GM21515 (cell line): Measurements from ENCODE around the gene RPL38.

Experiments
- ATAC-seq: cut with Tn5 transposase; IDR thresholded peaks from one replicate; pipeline ENCODE4 v1.9.1; 2021; ENCODE audit not compliant: unreplicated experiment

Gene RPL38

DNA sequence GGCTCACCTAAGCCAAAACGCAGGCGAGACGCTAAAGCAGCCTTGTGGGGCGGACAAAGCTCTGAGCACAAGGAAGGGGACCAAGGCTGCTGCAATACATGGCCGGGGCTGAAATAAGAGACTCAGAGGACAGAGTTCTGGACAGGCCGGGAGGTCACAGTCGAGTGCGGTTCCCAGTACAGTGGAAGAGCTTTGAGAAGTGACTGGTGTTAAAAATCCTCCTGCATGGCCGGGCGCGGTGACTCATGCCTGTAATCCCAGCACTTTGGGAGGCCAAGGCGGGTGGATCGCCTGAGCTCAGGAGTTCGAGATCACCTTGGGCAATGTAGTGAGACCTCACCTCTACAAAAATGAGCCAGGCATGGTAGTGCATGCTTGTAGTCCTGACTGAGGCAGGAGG lies 20.4 kb downstream of the RPL38 start:
- ATAC-seq: no peak

DNA sequence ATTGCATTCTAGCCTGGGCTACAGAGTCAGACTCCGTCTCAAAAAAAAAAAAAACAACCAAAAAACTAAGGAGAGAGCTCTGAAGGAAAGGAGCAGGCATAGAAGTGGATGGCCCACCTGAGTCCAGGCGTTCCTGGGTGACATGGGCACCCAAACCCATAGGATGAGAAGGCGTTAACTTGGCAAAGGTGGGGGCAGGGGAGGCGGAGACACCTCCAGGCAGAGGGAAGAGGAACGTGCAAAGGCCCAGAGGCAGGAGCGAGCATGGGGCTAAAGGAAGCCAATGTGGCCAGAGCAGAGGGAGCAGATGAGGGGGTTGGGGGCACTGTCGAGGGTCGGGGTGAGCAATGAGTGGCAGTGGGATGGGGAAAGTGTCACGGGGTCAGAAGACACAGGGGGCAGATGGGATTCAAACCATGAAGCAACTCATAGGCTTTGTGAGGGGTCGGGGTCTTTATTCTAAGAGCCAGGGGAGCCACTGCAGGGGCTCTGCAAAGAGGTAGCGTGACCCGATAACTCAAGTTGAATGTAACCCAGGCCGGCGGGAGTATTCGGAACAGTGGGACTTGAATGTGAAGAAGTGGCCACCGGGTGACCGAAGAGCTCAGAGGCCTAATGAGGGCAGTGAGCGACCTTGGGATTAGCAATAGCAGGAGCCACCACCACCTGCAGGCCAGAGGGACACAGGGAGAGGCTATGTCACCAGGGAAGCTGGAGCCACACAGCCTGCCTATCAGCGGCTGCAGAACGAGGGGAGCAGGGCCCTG lies 21.7 kb downstream of the RPL38 start:
- ATAC-seq: no peak

- no peak for ATAC-seq
These were observed 22.8 kb downstream of the RPL38 start for GRCh38 chr17:74226252-74226651.

DNA sequence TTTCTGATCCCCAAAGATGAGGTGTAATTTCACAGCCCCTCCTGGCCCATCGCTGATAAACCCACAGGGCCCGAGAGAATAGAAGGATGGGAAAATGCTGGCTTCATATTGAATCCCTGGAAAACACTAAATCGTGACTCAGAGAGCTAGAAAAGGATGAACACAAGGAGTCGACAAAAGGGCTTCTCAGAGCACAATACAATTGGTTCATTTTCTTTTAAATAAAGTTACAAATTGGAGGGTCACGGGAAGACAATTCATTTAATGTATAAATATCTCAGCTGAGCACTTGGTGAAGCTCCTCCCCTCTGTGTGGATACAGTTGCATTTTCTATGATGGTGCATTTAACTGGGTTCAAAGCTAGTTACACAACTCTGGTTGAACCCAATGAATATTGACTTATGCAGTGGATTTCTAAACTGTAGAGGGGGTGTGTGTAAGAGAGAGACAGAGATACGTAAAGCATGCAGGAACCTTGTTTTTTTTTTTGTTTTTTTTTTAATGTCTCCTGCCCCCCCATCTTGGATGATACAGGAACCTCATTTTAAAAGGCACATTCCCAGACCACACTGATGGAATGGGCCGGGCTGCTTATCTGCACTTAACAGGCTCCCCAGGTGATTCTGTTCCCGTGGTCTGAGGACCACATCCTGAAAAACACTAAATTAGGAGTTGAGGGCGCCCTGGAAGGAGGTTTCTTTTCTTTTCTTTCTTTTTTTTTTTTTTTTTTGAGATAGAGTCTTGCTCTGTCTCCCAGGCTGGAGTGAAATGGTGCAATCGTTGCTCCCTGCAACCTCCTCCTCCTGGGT lies 24.0 kb downstream of the RPL38 start:
- no peak for ATAC-seq

GRCh38 chr17:74228306-74228978 lies 25.0 kb downstream of the RPL38 start:
- no peak for ATAC-seq

GRCh38 chr17:74230896-74231295 lies 27.4 kb downstream of the RPL38 start:
- no peak for ATAC-seq

- ATAC-seq: no peak
These were observed 28.7 kb downstream of the RPL38 start for GRCh38 chr17:74231928-74232907.

GRCh38 chr17:74233937-74234336 lies 30.5 kb downstream of the RPL38 start:
- ATAC-seq: no peak

GRCh38 chr17:74234486-74234885 lies 31.0 kb downstream of the RPL38 start:
- ATAC-seq: no peak

DNA sequence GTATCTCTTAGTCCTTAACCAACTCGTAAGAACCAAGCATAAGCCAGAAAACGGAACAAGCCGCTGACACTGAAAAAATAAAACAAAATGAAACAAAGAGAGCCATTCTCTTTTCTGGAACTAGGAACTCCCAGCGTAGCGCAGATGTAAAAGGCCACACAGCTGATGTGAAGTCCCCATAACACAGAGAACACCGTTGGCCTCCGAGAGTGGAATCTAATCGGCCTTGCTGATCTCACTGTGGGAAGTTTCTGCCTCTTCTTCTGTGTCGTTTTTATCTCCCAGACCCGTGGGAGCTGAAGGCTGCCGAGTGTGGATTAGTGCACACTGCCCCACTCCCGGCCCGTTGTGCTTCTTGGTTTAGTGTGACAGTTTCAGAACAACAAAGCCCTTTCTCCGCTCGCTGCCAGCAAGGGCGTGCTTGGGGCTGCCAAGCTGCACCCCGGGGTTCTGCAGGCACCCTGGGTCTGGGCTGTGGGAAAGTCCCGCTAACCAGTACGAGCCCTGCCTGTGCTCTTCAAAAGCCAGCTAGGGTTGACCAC lies 31.6 kb downstream of the RPL38 start:
- ATAC-seq: no peak

GRCh38 chr17:74235911-74236371 lies 32.5 kb downstream of the RPL38 start:
- ATAC-seq: no peak

GRCh38 chr17:74237321-74237720 lies 33.8 kb downstream of the RPL38 start:
- ATAC-seq: no peak

DNA sequence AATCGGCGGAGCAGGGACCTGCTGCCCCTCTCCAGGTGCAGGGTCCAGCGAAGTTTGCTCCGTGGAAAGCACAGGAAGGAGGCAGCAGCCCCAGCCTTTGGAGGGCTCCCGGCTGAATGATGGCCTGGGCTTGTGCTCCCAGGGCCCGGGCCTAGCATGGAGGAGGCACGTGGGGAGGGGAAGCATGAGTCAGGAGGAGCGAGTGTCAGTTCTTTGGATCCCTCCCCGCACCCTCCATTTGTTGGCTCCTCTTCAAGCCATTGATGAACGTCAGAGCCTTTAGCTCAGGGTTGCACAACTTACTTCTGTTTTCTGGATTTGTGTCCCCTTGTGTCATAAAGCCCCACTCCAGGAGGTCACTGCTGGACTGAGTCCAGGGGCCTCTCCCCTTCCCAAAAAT lies 35.7 kb downstream of the RPL38 start:
- no peak for ATAC-seq

GRCh38 chr17:74240618-74241205 lies 37.2 kb downstream of the RPL38 start:
- ATAC-seq: no peak

- no peak for ATAC-seq
These were observed 38.0 kb downstream of the RPL38 start for GRCh38 chr17:74241431-74241830.

DNA sequence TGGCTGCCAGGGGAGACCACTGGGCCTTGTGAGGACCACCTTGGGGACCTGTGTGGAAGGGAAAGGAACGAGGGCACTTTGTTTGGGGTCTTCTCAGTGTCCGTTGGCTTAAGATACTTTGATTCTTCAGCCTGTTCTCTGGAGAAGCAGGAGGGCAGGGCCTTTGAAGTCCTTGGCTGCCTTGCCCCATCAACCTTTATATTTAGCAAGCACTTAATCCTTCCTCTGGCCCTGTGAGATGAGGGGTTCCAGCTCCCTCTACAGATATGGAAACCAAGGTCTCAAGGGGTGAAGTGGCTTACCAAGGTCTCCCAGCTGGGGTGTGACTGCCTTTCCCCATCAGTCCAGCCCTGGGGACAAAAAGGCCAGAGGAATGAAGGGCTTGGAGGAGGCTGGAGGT lies 38.4 kb downstream of the RPL38 start:
- no peak for ATAC-seq

DNA sequence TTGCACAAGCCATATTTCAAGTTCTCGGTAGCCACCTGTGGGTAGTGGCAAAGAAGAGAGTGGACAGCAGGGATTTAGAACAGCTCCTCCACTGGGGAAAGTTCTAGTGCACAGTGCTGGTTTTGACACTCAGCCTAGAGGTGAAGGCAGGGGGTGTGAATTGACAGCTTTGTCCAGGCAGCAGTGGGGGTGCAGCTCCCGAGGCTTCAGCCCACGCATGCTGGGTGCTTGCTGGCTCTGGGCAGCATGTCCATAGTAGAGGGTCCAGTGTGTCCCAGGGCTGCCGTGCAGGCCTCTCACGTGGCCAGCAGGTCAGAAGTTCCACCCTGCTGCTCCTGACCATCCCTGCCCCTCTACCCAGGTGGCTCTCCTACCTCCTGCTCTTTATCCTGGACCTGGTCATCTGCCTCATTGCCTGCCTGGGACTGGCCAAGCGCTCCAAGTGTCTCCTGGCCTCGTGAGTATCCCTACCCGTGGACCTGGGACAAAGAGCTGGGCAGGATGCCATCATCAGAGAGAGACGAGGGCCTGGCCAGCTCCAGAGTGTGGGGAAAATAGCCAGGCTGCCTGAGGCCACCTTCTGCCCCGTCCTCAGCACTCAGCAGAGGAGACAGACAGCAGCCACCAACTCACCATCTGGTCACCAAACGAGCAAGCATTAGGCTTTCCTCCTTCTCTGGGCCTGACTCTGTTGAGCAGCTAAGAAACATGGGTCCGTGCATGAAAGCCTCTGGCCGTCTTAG lies 39.7 kb downstream of the RPL38 start:
- no peak for ATAC-seq

DNA sequence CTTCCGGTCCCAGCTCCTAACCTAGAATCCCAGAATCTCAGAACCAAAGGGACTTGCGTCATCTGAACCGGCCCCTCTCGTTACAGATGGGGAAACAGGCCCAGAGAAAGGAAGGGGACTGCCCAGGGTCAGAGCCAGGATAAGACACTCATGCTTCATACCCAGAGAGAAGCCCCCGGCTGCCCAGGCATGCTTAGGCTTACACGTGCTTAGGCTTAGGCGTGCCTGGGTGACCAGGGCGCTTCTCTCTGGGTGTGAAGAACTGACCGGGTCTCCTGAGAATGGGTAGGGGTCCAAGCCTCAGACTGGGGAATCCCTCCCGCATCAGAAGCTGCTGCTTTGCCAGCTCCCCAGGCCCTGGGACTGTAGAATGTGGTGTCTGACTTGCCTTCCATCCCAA lies 40.6 kb downstream of the RPL38 start:
- ATAC-seq: no peak

GRCh38 chr17:74244548-74244947 lies 41.1 kb downstream of the RPL38 start:
- no peak for ATAC-seq
